Stimulated activated naive B cell treated with anti-CD40 and anti-IgM and Interleukin-4, amounts not matched to agents 10 μg/mL and 1 μg/mL and 100 μg/mL, for 72 hours (primary cell): ENCODE data around the gene MMS19.
"Not testable (repeated sequence)": the region's sequence is repeated elsewhere in the genome, so short reads cannot be mapped to it uniquely, and the experiment has no call there.

Experiments
- ATAC-seq, 2 donors: fragments of 150-1000 bp; cut with Tn5 transposase; replicated peaks; 2 replicates each; pipeline ENCODE4 v1.10.0; 2021; ENCODE audit warnings: moderate library complexity in 1 of 2
- DNase-seq: peaks from one replicate; pipeline ENCODE4 v3.0.0; 2021
- H3K27ac Mint-ChIP-seq: one replicate; pipeline ENCODE4 v1.8.0; 2022; ENCODE audit warnings: mild to moderate bottlenecking, mixed read lengths
- H3K27me3 Mint-ChIP-seq, 2 donors: one replicate each; pipeline ENCODE4 v1.8.0; 2022; ENCODE audit warnings: mixed read lengths in 2 of 2
- H3K36me3 Mint-ChIP-seq, 2 donors: one replicate each; pipeline ENCODE4 v1.8.0; 2022; ENCODE audit warnings: mixed read lengths in 2 of 2, mild to moderate bottlenecking in 1 of 2
- H3K4me1 Mint-ChIP-seq, 2 donors: one replicate each; pipeline ENCODE4 v1.8.0; 2022; ENCODE audit warnings: mixed read lengths in 2 of 2, mild to moderate bottlenecking in 1 of 2
- H3K4me3 Mint-ChIP-seq, 2 donors: one replicate each; pipeline ENCODE4 v1.8.0; 2022; ENCODE audit warnings: mild to moderate bottlenecking in 2 of 2, mixed read lengths in 2 of 2, moderate library complexity in 1 of 2
- H3K9me3 Mint-ChIP-seq, 2 donors: one replicate each; pipeline ENCODE4 v1.8.0; 2022; ENCODE audit warnings: mixed read lengths in 2 of 2, mild to moderate bottlenecking in 1 of 2

The MMS19 gene

DNA sequence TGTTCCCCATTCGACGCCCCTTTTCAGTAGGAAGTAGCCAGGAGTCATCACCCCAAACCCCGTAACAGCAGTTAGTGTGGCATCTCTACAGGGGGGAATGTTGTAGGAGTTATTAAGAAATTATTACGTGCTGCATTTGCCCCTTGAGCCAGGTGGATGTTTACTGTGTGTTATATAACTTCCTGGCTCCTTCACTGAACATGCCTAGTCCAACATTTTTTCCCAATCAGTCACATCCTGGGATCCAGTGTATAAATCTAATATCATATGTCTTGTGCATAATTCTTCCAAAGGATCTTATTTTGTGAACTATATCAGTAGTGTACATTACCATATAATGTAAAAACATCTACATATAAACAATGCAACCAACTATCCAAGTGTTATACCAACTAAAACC lies 18.8 kb downstream of the MMS19 start:
- peaks cover 37 to 66% of the 10 kb centered on the region in 2 donors for H3K36me3 Mint-ChIP-seq
- ATAC-seq, H3K9me3 Mint-ChIP-seq, H3K4me1 Mint-ChIP-seq, H3K27me3 Mint-ChIP-seq, H3K4me3 Mint-ChIP-seq, DNase-seq, H3K27ac Mint-ChIP-seq: not testable (repeated sequence)

DNA sequence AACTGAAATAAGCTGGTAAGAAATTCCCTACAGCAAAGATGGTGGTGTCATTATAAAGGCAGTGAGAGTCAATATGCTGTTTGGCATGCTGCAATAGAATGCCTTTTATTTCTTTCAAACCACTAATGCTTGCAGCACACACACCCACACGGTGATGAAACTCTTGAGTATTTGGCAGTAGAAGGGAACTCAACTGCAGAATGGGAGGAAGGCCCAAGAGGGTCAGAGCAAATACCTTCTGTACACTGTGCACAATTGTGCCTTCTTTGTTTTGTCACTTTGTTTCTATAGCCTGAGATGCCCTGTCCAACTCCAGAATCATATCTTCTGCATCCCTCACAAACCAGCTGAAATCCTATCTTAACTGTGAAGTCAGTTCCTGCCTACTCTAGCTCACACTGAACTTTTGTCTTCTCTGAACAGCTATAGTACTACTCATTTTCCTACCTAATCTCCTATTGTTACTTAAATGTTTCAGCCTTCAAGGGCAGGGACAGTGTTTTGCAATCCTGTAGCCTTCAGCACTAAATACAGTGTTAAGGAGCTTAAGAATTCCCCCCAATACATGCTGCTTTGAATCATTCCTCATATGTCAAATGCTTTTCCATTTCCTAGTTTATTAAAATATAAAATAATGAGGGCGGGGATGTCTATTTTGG lies 22.2 kb downstream of the MMS19 start:
- ATAC-seq, result no peak
- H3K4me3 Mint-ChIP-seq, result no peak overlapping the region
- DNase-seq, result no peak
- H3K27ac Mint-ChIP-seq, result no peak overlapping the region
- no peaks in the 10 kb centered on the region for H3K9me3 Mint-ChIP-seq
- H3K27me3 Mint-ChIP-seq, result no peaks in the 10 kb centered on the region
- peaks cover 46 to 65% of the 10 kb centered on the region in 2 donors for H3K36me3 Mint-ChIP-seq
- H3K4me1 Mint-ChIP-seq, result no peaks in the 10 kb centered on the region

DNA sequence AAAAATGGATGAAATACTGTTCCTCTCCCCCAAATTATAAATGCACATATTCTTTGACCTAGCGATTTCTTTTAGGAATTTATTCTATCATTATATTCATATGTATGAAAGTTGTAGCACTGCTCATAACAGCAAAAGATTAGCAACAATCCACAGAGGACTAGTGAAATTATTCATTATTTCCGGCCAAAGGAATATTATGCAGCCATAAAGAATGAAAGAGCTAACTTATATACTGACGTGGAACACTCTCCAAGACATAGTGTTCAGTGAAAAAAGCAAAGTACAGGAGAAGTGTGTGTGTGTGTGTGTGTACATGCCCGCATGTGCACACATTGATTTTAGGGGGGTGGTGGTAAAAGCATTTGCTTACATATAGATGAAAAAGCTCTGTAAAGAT lies 23.3 kb downstream of the MMS19 start:
- Mint-ChIP-seq H3K27ac (no peak overlapping the region), H3K4me1 (no peaks in the 10 kb centered on the region), H3K36me3 (peaks cover 42 to 65% of the 10 kb centered on the region in 2 donors), H3K27me3 (no peaks in the 10 kb centered on the region), H3K9me3 (no peaks in the 10 kb centered on the region), H3K4me3 (no peak overlapping the region)
- DNase-seq, result no peak
- no peak for ATAC-seq

GRCh38 chr10:97468781-97469180 lies 29.4 kb downstream of the MMS19 start:
- H3K4me1 Mint-ChIP-seq, H3K9me3 Mint-ChIP-seq, ATAC-seq, H3K4me3 Mint-ChIP-seq, H3K27ac Mint-ChIP-seq, H3K27me3 Mint-ChIP-seq, DNase-seq: not testable (repeated sequence)
- H3K36me3 Mint-ChIP-seq, result peaks cover 20 to 25% of the 10 kb centered on the region in 2 donors

GRCh38 chr10:97468162-97468561 lies 30.1 kb downstream of the MMS19 start:
- no peaks in the 10 kb centered on the region for H3K9me3 Mint-ChIP-seq
- no peaks in the 10 kb centered on the region for H3K4me1 Mint-ChIP-seq
- H3K4me3 Mint-ChIP-seq, result no peak overlapping the region
- no peak for ATAC-seq
- peaks cover 17 to 27% of the 10 kb centered on the region in 2 donors for H3K36me3 Mint-ChIP-seq
- H3K27ac Mint-ChIP-seq, result no peak overlapping the region
- no peak for DNase-seq
- H3K27me3 Mint-ChIP-seq, result no peaks in the 10 kb centered on the region

DNA sequence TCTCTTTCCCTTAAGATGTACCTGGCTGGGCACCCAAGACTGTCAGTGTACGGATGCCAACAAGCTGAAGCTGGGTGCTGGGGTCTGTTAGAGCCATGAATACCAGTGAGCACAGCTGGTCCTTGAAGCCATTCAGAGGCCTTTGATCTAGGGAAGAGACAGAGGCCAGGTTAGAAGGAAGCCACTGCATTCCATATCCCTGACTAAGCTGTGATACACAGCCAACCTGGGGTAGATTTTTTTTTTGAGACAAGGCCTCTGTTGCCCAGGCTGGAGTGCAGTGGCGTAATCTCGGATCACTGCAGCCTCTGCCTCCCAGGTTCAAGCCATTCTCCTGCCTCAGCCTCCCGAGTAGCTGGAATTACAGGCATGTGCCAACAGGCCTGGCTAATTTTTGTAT lies 31.5 kb downstream of the MMS19 start:
- Mint-ChIP-seq H3K27ac (peak overlapping the region; percentile 56), H3K36me3 (peaks cover 16 to 27% of the 10 kb centered on the region in 2 donors)

GRCh38 chr10:97465982-97466381 lies 32.2 kb downstream of the MMS19 start:
- ATAC-seq, result no peak
- no peak for DNase-seq
- Mint-ChIP-seq H3K27me3 (no peaks in the 10 kb centered on the region), H3K27ac (no peak overlapping the region), H3K9me3 (no peaks in the 10 kb centered on the region), H3K36me3 (peaks cover 14 to 30% of the 10 kb centered on the region in 2 donors), H3K4me1 (no peaks in the 10 kb centered on the region), H3K4me3 (no peak overlapping the region)

More for the DNA sequence above, 31.5 kb downstream of the MMS19 start:
- DNase-seq (no peak), ATAC-seq (no peak)
- H3K27me3 Mint-ChIP-seq, result no peaks in the 10 kb centered on the region
- no peaks in the 10 kb centered on the region for H3K9me3 Mint-ChIP-seq
- no peak overlapping the region for H3K4me3 Mint-ChIP-seq
- no peaks in the 10 kb centered on the region for H3K4me1 Mint-ChIP-seq

GRCh38 chr10:97464226-97464625 lies 34.0 kb downstream of the MMS19 start:
- no peak overlapping the region for H3K27ac Mint-ChIP-seq

GRCh38 chr10:97463363-97464132 lies 34.7 kb downstream of the MMS19 start:
- H3K4me3 Mint-ChIP-seq, result no peak overlapping the region
- H3K4me1 Mint-ChIP-seq, result no peaks in the 10 kb centered on the region
- no peaks in the 10 kb centered on the region for H3K9me3 Mint-ChIP-seq
- no peak for DNase-seq
- peak; percentile 61 to 63 for ATAC-seq
- H3K36me3 Mint-ChIP-seq, result peaks cover 27 to 43% of the 10 kb centered on the region in 2 donors
- H3K27ac Mint-ChIP-seq, result no peak overlapping the region
- no peaks in the 10 kb centered on the region for H3K27me3 Mint-ChIP-seq

More at GRCh38 chr10:97464226-97464625, 34.0 kb downstream of the MMS19 start:
- Mint-ChIP-seq H3K36me3 (peaks cover 26 to 37% of the 10 kb centered on the region in 2 donors), H3K4me3 (no peak overlapping the region), H3K4me1 (no peaks in the 10 kb centered on the region), H3K27me3 (no peaks in the 10 kb centered on the region), H3K9me3 (no peaks in the 10 kb centered on the region)
- DNase-seq (no peak), ATAC-seq (no peak)

DNA sequence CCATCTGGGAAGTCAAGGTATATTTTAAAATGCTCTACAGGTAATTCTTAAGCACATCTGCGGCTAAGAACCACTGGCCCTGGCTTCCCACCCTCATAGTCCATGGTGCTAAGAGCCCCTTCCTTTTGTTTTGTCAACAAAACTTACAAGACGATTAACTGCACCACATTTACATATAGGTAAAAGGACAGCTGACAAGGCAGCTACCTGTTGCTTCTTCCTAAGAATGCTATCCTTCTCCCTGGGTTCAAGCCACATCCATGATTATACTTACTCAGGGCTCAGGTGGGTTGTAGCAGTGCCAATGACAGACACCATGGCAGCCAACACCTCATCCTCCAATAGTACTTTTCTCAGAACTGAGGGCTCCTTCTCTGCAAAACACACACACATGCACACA lies 35.9 kb downstream of the MMS19 start:
- Mint-ChIP-seq H3K27me3 (no peaks in the 10 kb centered on the region), H3K36me3 (peaks cover 32 to 50% of the 10 kb centered on the region in 2 donors), H3K4me1 (no peaks in the 10 kb centered on the region), H3K4me3 (no peak overlapping the region), H3K9me3 (no peaks in the 10 kb centered on the region), H3K27ac (no peak overlapping the region)
- ATAC-seq (no peak), DNase-seq (no peak)

DNA sequence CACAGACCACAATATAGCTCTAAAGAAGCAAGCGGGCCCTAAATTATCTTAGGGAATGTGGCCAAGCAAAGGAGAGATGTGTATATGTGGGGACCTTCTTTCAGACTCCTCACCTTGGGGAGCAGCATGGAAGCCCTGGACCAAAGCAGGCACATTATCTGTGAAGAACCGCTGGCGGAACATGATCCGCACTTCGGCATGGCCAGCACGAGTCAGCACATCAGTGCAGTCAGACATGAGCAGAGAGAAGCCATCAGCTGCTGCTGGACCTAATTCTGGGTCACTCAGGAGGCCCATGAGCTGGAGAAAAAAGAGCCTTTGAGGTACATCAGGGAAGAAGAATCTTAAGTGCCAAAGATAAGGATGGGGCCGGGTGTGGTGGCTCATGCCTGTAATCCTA lies 38.3 kb downstream of the MMS19 start:
- no peaks in the 10 kb centered on the region for H3K9me3 Mint-ChIP-seq
- ATAC-seq (no peak), DNase-seq (no peak)
- no peaks in the 10 kb centered on the region for H3K4me1 Mint-ChIP-seq
- H3K27ac Mint-ChIP-seq, result peak overlapping the region; percentile 43
- no peaks in the 10 kb centered on the region for H3K27me3 Mint-ChIP-seq
- peaks cover 38 to 49% of the 10 kb centered on the region in 2 donors for H3K36me3 Mint-ChIP-seq
- H3K4me3 Mint-ChIP-seq, result no peak overlapping the region

DNA sequence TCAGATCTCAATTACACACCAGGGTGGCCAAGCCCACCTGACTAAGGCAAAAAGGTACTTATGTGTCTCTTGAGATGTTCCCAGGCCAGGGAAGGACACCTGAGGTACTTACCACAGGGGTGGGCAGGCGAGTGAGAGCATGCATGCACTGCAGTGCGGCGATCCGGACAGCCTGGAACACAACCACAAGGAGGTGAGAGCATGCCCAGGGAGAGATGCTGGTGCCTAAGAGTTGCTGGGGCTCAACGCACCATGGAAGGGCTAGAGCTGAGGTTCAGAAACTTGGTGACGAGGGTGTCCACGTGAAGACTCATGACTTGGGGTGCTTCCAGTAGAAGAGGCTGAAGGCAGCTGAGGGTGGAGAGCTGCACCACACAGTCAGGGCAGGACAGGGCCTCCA lies 39.1 kb downstream of the MMS19 start:
- H3K36me3 Mint-ChIP-seq, result peaks cover 36 to 55% of the 10 kb centered on the region in 2 donors
- no peak for ATAC-seq
- H3K4me3 Mint-ChIP-seq, result no peak overlapping the region
- DNase-seq, result no peak
- peaks cover 3 to 6% of the 10 kb centered on the region in 2 donors for H3K4me1 Mint-ChIP-seq
- H3K27me3 Mint-ChIP-seq, result no peaks in the 10 kb centered on the region
- peak overlapping the region; percentile 81 for H3K27ac Mint-ChIP-seq
- H3K9me3 Mint-ChIP-seq, result no peaks in the 10 kb centered on the region

DNA sequence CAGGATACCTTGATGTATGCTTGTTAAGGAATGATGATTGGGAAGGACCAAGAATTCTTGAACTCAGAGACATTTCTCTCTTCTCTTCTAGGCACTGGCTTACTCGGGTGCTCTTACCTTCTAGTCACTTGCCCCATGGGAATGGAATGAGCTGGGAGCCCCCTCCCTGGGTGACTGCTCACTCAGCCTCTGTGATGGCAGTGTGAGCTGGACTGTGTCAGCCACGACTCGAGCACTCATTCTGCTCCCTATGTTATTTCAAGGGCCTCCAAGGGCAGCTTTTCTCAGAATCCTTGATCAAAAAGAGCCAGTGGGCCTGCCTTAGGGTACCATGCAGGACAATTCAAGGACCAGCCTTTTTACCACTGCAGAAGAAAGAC lies 41.5 kb downstream of the MMS19 start:
- Mint-ChIP-seq H3K27ac (peak overlapping the region; percentile 67), H3K4me1 (peaks cover 4 to 18% of the 10 kb centered on the region in 2 donors), H3K4me3 (no peak overlapping the region), H3K27me3 (no peaks in the 10 kb centered on the region), H3K9me3 (no peaks in the 10 kb centered on the region), H3K36me3 (peaks cover 42 to 61% of the 10 kb centered on the region in 2 donors)
- ATAC-seq (no peak), DNase-seq (no peak)

GRCh38 chr10:97456034-97456685 lies 42.1 kb downstream of the MMS19 start:
- DNase-seq (no peak), ATAC-seq (no peak)
- Mint-ChIP-seq H3K27ac (no peak overlapping the region), H3K36me3 (peaks cover 43 to 59% of the 10 kb centered on the region in 2 donors), H3K9me3 (no peaks in the 10 kb centered on the region), H3K27me3 (no peaks in the 10 kb centered on the region), H3K4me3 (no peak overlapping the region), H3K4me1 (peaks cover 4 to 19% of the 10 kb centered on the region in 2 donors)
